Measurements from ENCODE around the gene ERC2.

Gene ERC2

DNA sequence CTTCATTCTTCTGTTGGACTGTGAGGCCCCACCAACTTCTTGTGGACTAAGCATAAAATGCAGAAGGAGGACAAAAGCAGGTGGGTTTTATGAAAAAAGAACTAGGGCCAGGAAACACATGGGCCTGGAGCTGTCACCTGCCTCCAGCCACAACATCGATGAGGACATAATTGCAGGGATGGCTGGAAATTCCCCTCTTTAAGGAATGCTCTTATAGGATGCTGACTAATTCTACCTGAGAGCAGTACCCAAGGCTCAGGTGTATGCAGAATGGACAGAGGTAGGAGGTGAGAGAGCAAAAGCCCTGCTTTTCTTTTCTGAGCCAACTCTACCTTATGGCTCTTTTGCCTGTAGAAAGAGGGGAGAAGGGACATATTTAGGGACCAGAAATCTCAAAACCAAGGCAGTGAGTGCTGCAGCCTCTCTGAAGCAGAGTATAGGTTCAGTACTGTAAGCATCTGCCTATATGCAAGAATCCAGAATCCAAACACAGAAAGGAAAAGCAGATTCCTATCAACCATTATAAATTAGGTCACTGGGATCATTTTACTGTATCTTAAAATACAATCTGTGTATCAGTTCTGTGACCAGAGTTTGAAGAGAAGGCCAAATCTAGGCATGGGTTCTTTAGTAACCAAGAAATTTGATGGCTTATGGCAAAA is 775.8 kb downstream of the ERC2 start:
- H3K4me1 ChIP-seq (ENCODE audit: insufficient read depth, poor library complexity, severe bottlenecking) = no peaks in the 10 kb centered on the region
- H3K36me3 ChIP-seq (ENCODE audit: low read depth) = no peaks in the 10 kb centered on the region
- ATAC-seq (ENCODE audit: low read depth) (no peak), DNase-seq (ENCODE audit: low spot score) (no peak)
- no peak overlapping the region for H3K27ac ChIP-seq (ENCODE audit: poor library complexity, severe bottlenecking)
- no peaks in the 10 kb centered on the region for H3K9me3 ChIP-seq (ENCODE audit: severe bottlenecking)
- H3K27me3 ChIP-seq (ENCODE audit: insufficient read depth, poor library complexity, severe bottlenecking) = no peaks in the 10 kb centered on the region
- no peak overlapping the region for H3K4me3 ChIP-seq (ENCODE audit: severe bottlenecking)
- TF ChIP-seq, protein P1, sequence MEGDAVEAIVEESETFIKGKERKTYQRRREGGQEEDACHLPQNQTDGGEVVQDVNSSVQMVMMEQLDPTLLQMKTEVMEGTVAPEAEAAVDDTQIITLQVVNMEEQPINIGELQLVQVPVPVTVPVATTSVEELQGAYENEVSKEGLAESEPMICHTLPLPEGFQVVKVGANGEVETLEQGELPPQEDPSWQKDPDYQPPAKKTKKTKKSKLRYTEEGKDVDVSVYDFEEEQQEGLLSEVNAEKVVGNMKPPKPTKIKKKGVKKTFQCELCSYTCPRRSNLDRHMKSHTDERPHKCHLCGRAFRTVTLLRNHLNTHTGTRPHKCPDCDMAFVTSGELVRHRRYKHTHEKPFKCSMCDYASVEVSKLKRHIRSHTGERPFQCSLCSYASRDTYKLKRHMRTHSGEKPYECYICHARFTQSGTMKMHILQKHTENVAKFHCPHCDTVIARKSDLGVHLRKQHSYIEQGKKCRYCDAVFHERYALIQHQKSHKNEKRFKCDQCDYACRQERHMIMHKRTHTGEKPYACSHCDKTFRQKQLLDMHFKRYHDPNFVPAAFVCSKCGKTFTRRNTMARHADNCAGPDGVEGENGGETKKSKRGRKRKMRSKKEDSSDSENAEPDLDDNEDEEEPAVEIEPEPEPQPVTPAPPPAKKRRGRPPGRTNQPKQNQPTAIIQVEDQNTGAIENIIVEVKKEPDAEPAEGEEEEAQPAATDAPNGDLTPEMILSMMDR (IDR thresholded peaks at IDR 0.05; ENCODE audit: poor library complexity, severe bottlenecking) = no peak

DNA sequence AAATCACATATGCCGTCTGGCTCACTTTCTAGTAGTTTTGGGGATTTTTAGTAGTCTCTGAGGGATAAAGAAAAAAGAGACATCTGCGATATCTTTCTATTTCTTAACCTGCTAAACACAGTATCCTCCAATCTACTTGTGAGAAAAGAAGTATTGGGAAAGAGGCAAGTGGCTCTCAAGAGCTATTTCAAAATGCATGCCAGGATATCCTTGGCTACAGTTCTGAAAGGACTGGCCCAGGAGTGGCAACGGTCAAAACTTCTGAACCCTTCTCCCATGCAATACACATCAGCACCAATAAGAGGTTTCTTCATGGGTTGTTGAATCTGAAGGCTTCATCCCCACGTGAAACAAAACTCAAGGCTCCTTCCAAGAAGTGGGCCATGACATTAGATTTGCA is 777.1 kb downstream of the ERC2 start:
- Histone ChIP-seq H3K27ac (ENCODE audit: poor library complexity, severe bottlenecking) (no peak overlapping the region), H3K4me3 (ENCODE audit: severe bottlenecking) (no peak overlapping the region), H3K36me3 (ENCODE audit: low read depth) (no peaks in the 10 kb centered on the region), H3K27me3 (ENCODE audit: insufficient read depth, poor library complexity, severe bottlenecking) (no peaks in the 10 kb centered on the region), H3K9me3 (ENCODE audit: severe bottlenecking) (no peaks in the 10 kb centered on the region), H3K4me1 (ENCODE audit: insufficient read depth, poor library complexity, severe bottlenecking) (no peaks in the 10 kb centered on the region)
- TF ChIP-seq, protein P1 (IDR thresholded peaks at IDR 0.05; ENCODE audit: poor library complexity, severe bottlenecking) = no peak
- ATAC-seq (ENCODE audit: low read depth) = no peak
- no peak for DNase-seq (ENCODE audit: low spot score)

DNA sequence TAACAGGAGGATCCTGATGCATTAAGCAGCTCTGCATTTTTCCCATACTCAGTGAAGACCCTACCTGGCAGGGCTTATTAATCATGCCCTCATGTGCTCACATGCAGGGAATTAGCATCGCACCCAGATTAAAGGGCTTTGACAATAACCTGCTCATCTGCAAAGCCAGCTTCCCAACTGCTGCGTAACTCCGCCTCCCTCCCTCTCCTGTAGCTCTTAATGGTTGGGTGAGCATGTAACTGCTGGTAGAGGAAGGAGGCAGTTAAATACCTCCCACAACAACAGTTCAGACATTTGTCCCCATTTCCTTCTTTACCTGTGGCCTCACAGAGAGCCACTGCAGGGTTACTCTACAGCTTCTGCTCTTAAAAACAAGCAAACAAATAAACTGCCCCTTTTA is 777.5 kb downstream of the ERC2 start:
- Histone ChIP-seq H3K4me3 (ENCODE audit: severe bottlenecking) (no peak overlapping the region), H3K27me3 (ENCODE audit: insufficient read depth, poor library complexity, severe bottlenecking) (no peaks in the 10 kb centered on the region), H3K27ac (ENCODE audit: poor library complexity, severe bottlenecking) (no peak overlapping the region), H3K9me3 (ENCODE audit: severe bottlenecking) (no peaks in the 10 kb centered on the region), H3K4me1 (ENCODE audit: insufficient read depth, poor library complexity, severe bottlenecking) (no peaks in the 10 kb centered on the region), H3K36me3 (ENCODE audit: low read depth) (no peaks in the 10 kb centered on the region)
- TF ChIP-seq, protein P1 (IDR thresholded peaks at IDR 0.05; ENCODE audit: poor library complexity, severe bottlenecking) = no peak
- DNase-seq (ENCODE audit: low spot score) = no peak
- no peak for ATAC-seq (ENCODE audit: low read depth)

DNA sequence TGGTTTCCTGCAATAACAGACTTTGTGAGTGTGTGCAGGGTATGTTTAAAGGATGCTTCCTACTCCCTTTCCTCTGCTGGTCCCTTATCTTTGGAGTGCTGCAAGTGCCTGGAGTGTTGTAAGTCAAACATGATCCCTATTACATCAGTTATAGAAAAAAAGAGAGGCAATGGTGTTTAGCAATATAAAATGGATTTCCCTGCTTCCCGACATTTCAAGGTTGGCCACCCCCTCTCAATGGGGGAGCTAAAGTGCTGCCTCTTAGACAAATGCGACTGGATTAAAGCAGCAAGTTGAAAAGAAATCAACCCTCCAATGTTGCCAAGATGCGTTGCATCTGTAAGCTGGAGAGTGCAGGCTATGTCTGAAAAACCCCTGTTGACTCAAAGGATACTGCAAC is 778.1 kb downstream of the ERC2 start:
- Histone ChIP-seq H3K27me3 (ENCODE audit: insufficient read depth, poor library complexity, severe bottlenecking) (no peaks in the 10 kb centered on the region), H3K4me1 (ENCODE audit: insufficient read depth, poor library complexity, severe bottlenecking) (no peaks in the 10 kb centered on the region), H3K36me3 (ENCODE audit: low read depth) (no peaks in the 10 kb centered on the region), H3K4me3 (ENCODE audit: severe bottlenecking) (no peak overlapping the region), H3K27ac (ENCODE audit: poor library complexity, severe bottlenecking) (no peak overlapping the region), H3K9me3 (ENCODE audit: severe bottlenecking) (no peaks in the 10 kb centered on the region)
- ATAC-seq (ENCODE audit: low read depth) (no peak), DNase-seq (ENCODE audit: low spot score) (no peak)
- TF ChIP-seq, protein P1 (IDR thresholded peaks at IDR 0.05; ENCODE audit: poor library complexity, severe bottlenecking) = no peak

DNA sequence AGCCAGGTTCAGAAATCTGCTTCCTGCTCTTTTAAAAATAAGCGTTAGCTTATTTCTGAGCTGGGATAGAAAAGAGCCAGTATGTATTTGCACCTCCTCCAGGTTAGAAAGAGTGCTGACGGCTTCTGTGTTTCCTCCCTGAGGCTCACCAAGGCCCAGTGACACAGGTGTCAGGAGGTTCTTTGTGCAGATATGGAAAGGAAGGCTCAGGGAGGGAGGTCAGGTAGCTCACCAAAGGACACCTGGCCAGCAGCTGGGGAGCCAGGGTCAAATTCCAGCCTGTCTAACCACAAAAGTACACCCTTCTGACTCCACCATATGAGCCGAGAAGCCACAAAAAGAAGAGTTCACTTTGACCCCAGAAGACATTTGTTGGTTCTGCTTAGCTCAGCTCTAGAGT is 780.1 kb downstream of the ERC2 start:
- TF ChIP-seq, protein P1 (IDR thresholded peaks at IDR 0.05; ENCODE audit: poor library complexity, severe bottlenecking) = no peak
- no peak for DNase-seq (ENCODE audit: low spot score)
- Histone ChIP-seq H3K4me3 (ENCODE audit: severe bottlenecking) (no peak overlapping the region), H3K9me3 (ENCODE audit: severe bottlenecking) (no peaks in the 10 kb centered on the region), H3K4me1 (ENCODE audit: insufficient read depth, poor library complexity, severe bottlenecking) (no peaks in the 10 kb centered on the region), H3K36me3 (ENCODE audit: low read depth) (no peaks in the 10 kb centered on the region), H3K27me3 (ENCODE audit: insufficient read depth, poor library complexity, severe bottlenecking) (no peaks in the 10 kb centered on the region), H3K27ac (ENCODE audit: poor library complexity, severe bottlenecking) (no peak overlapping the region)
- no peak for ATAC-seq (ENCODE audit: low read depth)

Measured in RWPE2 (cell line).